ENCODE measurements around the gene ANXA6.

Gene ANXA6

DNA sequence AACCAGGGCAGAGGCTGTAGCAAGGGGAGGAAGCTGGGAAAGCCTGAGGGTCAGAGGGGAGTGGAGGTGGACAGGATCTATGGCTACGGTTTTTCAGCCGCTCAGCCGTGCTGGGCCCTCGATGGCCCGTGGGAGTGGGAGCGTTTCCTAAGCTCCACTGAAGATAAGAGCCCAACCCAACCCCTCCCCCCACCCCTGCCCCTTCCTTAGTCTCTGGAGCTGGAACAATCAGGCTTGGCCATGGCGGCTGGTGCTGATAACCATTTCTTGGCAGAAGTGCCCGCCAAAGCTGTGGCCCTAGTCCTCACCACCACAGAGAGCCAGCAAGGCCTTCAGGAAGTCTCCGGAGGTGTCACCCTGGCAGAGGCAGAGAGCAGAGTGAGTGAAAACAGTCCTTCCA is 56.4 kb downstream of the ANXA6 start:
- H3K4me3 Mint-ChIP-seq = no peak overlapping the region
- peaks cover 81% of the 10 kb centered on the region for H3K36me3 Mint-ChIP-seq (ENCODE audit: low read depth)
- H3K27me3 Mint-ChIP-seq = no peaks in the 10 kb centered on the region
- H3K4me1 Mint-ChIP-seq (ENCODE audit: low read depth) = peaks cover 40% of the 10 kb centered on the region
- peak overlapping the region; percentile 72 for H3K27ac Mint-ChIP-seq
- H3K9me3 Mint-ChIP-seq = no peaks in the 10 kb centered on the region
- DNase-seq = no peak

DNA sequence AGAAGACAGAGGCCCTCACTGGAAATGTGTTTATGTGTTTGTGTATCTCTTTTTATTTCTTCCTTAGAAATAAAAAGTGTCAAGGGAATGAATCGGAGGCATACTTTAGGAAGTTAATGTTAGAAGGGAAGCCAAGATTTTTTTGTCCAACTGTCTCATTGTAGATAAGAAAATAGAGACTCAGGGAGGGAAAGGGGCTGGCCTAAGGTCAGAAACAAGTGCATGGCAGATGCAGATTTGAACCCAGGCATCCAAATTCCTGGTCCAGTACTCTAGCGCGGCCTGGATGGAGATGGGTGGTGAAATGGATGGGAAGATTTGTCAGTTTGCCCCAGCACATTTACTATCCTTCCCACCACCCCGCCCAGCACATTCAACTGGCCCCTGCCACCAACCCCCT is 56.9 kb downstream of the ANXA6 start:
- no peak for DNase-seq
- Mint-ChIP-seq H3K36me3 (ENCODE audit: low read depth) (peaks cover 80% of the 10 kb centered on the region), H3K4me1 (ENCODE audit: low read depth) (peaks cover 45% of the 10 kb centered on the region), H3K27me3 (no peaks in the 10 kb centered on the region), H3K9me3 (no peaks in the 10 kb centered on the region), H3K4me3 (no peak overlapping the region), H3K27ac (peak overlapping the region; percentile 72)

DNA sequence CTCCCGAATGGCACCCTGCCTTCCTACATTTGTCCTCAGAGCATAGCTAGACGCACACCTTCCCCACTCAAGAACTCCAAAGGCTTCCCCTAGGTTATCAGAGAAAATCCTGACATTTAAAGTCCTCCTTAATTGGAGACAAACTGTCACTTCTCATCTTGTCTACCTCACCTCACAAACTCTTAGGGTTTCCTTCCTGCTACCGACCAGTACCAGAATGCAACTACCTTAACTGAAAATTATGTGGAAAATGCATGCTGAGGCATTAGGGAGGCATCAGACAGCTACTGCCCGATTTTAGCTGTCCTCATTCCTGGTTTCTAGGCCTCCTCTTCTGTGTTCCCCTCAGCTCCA is 58.8 kb downstream of the ANXA6 start:
- peaks cover 61% of the 10 kb centered on the region for H3K36me3 Mint-ChIP-seq (ENCODE audit: low read depth)
- no peak for DNase-seq
- no peaks in the 10 kb centered on the region for H3K27me3 Mint-ChIP-seq
- peak overlapping the region; percentile 58 for H3K4me3 Mint-ChIP-seq
- H3K9me3 Mint-ChIP-seq = no peaks in the 10 kb centered on the region
- peaks cover 63% of the 10 kb centered on the region for H3K4me1 Mint-ChIP-seq (ENCODE audit: low read depth)
- peak overlapping the region; percentile 82 for H3K27ac Mint-ChIP-seq

DNA sequence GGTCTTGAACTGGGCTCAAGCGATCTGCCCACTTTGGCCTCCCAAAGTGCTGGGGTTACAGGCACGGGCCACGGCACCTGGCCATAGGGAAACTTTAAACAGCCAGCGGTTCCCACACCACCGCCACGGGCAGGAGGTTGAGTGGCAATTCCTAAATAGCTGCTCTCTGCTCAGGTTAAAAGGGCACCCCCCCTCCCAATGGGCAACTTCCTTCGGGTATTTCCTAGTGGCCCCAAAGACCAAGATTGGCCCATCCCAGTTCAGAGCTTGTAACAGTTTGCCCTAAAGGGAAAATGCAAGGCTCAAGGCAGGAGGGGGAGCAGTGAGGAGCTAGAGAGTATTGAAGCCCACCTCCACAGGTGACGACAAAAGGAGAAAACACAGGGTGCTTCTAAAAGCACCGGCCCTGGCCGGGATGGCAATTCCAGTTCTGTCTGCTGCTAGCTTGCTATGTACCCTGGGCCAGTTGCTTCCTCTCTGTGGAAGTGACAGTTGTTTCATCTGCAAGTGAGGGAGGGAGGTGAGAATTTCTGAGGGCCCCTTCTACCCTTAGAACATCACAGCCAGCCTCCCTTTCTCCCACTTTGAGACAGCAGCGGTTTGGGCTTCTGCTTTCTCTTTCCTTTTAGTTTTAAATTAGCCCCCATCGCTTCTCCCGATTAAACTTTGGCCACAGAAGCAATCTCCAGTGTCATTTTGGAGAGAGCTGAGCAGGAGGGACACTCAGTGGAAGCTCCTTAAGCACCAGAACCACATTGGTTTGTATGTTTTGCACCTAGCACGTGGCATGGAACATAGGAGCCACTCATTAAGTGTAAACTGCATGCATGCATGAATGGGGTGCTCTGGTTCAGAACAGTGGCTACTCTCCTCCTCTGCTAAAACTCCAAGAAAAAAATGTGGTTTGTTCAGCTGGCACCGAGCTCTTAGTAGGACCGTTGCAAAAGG is 59.5 kb downstream of the ANXA6 start:
- Mint-ChIP-seq H3K27me3 (no peaks in the 10 kb centered on the region), H3K9me3 (no peaks in the 10 kb centered on the region), H3K4me1 (ENCODE audit: low read depth) (peaks cover 70% of the 10 kb centered on the region), H3K4me3 (peak overlapping the region; percentile 58), H3K27ac (peak overlapping the region; percentile 82), H3K36me3 (ENCODE audit: low read depth) (peaks cover 55% of the 10 kb centered on the region)
- DNase-seq = peak; percentile 57

DNA sequence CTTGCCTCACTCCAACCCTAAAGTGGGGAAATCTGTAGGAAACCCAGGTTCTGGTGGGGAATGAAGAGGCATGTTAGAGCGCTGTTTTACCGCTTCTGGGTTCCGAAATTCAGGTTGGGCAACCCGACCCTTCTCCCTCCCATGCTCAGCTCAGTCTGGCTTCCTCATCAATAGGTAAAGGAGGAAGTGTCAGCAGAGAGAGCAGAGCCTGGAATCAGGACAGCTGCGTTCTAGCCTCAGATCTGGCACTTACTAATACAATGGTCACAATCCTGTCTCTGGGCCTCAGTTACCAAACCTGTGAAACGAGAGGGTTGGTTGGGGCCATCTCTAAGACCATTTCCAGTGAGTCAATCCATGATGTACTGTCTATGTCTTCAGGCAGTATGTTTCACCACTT is 60.5 kb downstream of the ANXA6 start:
- no peak for DNase-seq
- Mint-ChIP-seq H3K4me3 (no peak overlapping the region), H3K36me3 (ENCODE audit: low read depth) (peaks cover 45% of the 10 kb centered on the region), H3K4me1 (ENCODE audit: low read depth) (peaks cover 76% of the 10 kb centered on the region), H3K27me3 (no peaks in the 10 kb centered on the region), H3K9me3 (no peaks in the 10 kb centered on the region), H3K27ac (peak overlapping the region; percentile 82)

DNA sequence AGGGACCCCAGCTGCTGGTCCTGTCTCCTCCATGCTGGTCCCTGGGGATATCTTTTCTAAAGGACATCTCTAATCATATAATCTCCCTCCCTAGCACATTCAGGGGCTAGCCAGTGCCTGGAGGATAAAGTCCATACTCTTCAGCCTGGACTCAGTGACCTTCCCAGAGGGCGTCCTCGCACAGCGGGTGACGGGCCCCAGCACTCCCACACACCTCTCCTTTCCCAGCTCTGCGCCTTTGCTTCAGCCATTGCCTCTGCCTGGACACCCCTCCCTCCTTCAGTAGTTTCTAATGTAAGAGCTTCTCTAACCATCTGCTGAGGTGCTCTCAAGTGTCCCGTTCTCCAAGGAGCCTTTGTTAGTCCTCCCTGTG is 61.6 kb downstream of the ANXA6 start:
- no peaks in the 10 kb centered on the region for H3K27me3 Mint-ChIP-seq
- no peaks in the 10 kb centered on the region for H3K9me3 Mint-ChIP-seq
- no peak for DNase-seq
- peaks cover 36% of the 10 kb centered on the region for H3K36me3 Mint-ChIP-seq (ENCODE audit: low read depth)
- peak overlapping the region; percentile 86 for H3K27ac Mint-ChIP-seq
- H3K4me3 Mint-ChIP-seq = no peak overlapping the region
- H3K4me1 Mint-ChIP-seq (ENCODE audit: low read depth) = peaks cover 79% of the 10 kb centered on the region

DNA sequence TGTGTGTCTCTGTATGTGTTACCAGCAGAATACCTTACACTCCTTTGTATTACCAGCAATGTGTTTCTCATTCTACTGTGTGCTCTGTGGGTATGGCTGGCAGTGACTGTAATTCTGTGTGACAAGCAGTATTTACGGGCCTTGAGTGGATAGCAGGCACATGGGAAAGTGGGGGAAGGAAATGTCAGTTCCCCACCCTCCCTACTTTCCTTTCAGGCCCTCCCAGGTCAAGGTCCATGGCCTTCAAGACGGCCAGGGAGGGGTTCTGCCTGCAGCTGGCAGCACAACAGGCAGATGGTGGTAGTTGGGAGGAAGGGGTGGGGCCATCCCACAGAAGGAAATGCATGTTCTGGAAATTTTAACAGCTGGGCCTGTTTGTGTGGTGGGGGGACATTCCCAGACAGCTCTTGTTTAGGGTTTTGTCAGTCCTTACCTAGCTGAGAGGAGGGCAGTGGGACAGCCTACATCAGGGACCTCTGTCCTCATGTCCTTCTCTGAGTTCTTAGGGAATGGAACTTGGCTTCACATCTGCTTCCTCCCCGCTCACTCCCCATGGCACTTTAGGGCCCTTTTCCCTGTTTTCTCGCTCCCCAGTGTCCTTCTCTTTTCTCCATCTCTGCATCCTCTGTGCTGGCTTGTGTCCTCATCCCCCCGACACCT is 62.1 kb downstream of the ANXA6 start:
- Mint-ChIP-seq H3K27me3 (no peaks in the 10 kb centered on the region), H3K36me3 (ENCODE audit: low read depth) (peaks cover 31% of the 10 kb centered on the region), H3K4me1 (ENCODE audit: low read depth) (peaks cover 78% of the 10 kb centered on the region), H3K4me3 (no peak overlapping the region), H3K9me3 (no peaks in the 10 kb centered on the region), H3K27ac (peak overlapping the region; percentile 86)
- no peak for DNase-seq

DNA sequence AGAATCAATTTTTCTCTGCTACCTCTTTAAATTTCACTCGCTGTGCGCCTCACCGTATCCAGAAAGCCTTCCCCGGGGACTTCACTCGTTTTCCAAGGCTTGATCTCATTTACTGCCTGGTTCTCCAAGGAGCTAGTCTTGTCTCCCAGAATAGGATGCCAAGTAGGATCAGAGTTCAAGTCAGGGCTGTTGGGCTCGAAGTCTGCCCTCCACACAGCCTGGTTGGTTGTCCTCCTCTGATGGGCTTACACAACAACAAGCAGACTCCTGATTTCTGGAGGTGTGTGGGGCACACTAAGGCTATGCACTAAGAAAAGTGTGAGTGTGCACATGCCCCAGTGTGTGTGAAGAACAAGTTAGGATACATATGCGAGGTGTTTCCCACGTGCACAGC is 62.7 kb downstream of the ANXA6 start:
- H3K4me3 Mint-ChIP-seq = peak overlapping the region; percentile 37
- no peaks in the 10 kb centered on the region for H3K9me3 Mint-ChIP-seq
- peaks cover 24% of the 10 kb centered on the region for H3K36me3 Mint-ChIP-seq (ENCODE audit: low read depth)
- H3K4me1 Mint-ChIP-seq (ENCODE audit: low read depth) = peaks cover 73% of the 10 kb centered on the region
- no peaks in the 10 kb centered on the region for H3K27me3 Mint-ChIP-seq
- peak overlapping the region; percentile 93 for H3K27ac Mint-ChIP-seq
- DNase-seq = no peak

DNA sequence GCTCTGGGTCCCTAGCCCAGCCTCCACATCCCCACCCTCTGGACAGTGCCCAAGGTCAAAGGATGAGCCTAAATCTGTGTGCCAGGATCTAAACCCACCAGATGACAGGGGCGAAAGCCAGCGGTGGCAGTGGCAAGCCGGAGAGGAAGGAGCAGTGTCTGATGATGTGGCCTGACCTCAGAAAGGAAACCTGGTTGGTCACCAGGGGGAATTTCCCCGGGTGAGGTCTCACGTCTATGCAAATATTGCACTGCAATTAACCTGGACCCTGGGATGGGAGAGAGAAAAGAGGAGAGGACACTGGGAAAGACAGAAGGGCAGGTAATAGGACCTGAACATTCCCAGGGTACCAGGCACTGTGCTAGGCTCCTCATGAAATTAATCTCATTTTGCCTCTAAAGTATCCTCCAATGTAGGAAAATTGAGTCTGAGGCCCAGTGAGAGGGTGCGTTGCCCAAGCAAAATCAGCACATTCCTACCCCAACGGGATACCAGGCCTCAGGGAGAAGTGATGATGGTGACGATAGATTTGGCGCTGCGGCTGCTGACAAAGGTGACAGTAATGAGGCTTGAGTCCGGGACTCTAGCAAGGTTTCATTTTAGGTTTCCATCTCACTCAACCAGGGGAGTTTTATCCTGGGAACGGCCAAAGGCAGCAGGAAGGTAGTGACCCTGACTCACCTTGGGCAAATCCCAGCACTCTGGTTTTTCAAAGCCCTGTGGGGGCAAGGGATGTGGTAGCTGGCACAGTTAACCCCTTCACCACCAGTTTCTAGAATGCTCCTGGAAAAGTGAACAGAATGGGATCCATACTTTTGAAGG is 63.3 kb downstream of the ANXA6 start:
- H3K27ac Mint-ChIP-seq = peak overlapping the region; percentile 93
- peak overlapping the region; percentile 59 for H3K4me3 Mint-ChIP-seq
- peaks cover 67% of the 10 kb centered on the region for H3K4me1 Mint-ChIP-seq (ENCODE audit: low read depth)
- no peaks in the 10 kb centered on the region for H3K9me3 Mint-ChIP-seq
- no peaks in the 10 kb centered on the region for H3K27me3 Mint-ChIP-seq
- peaks cover 18% of the 10 kb centered on the region for H3K36me3 Mint-ChIP-seq (ENCODE audit: low read depth)
- peak; percentile 72 for DNase-seq

DNA sequence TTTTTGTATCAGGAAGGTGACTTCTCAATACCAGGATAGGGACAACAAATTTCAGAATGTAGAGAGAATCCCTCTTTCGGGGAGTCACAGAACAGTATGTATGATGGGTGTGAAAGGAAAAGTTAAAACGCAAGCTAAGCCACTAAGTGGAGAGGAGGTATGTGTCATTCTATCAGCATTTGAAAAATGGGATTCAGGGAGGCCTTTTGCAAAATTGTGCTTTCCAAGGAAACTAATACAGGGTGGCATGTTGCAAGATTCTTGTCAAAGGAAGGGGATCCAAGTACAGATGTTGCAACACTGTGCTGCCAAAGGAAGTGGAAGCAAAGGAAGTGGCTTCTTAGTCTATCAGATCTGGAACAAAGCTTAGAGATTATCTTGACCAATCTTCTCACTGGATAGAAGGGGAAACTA is 64.1 kb downstream of the ANXA6 start:
- no peak for DNase-seq
- H3K36me3 Mint-ChIP-seq (ENCODE audit: low read depth) = peaks cover 12% of the 10 kb centered on the region
- H3K27ac Mint-ChIP-seq = peak overlapping the region; percentile 93
- H3K9me3 Mint-ChIP-seq = no peaks in the 10 kb centered on the region
- no peaks in the 10 kb centered on the region for H3K27me3 Mint-ChIP-seq
- peaks cover 62% of the 10 kb centered on the region for H3K4me1 Mint-ChIP-seq (ENCODE audit: low read depth)
- peak overlapping the region; percentile 59 for H3K4me3 Mint-ChIP-seq

DNA sequence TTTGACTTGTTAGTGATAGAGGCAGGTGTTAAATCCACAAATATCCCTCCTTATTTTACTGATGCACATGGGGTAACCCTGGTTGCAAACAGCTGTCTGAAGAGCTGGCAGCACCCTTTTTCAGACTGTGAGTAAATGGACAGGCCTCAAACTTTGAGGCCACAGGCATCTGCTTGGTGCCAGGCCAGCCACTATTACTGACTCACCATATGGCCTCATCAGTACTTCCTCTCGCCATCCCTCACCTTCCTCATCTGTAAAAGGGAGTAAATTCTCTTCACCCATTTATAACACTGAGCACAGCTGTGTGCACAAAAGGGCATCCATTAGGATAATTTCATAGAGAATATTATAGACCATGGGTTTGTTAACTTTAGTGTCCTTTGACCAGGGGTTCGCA is 64.8 kb downstream of the ANXA6 start:
- DNase-seq = no peak
- Mint-ChIP-seq H3K36me3 (ENCODE audit: low read depth) (peaks cover 12% of the 10 kb centered on the region), H3K27ac (peak overlapping the region; percentile 16), H3K4me3 (no peak overlapping the region), H3K4me1 (ENCODE audit: low read depth) (peaks cover 57% of the 10 kb centered on the region), H3K9me3 (no peaks in the 10 kb centered on the region), H3K27me3 (no peaks in the 10 kb centered on the region)

DNA sequence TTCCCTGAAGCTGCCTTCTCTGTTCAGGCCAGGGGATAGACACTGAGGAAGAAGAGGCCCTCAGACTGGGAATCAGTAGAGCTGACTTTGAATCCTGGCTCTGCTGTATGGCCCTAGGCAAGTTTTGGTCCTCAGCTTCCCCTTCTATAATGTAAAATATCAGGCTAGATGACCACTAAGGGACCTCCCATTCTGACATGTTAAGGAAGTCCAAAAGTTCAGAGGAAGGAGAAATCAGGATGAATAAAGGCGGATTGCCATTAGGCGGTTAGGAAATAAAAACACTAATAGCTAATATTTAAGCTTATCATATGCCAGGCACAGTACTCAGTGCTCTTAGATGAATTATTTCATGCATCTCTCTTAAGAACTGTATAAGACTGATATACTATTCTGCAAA is 67.9 kb downstream of the ANXA6 start:
- Mint-ChIP-seq H3K27me3 (no peaks in the 10 kb centered on the region), H3K36me3 (ENCODE audit: low read depth) (peaks cover 12% of the 10 kb centered on the region), H3K27ac (no peak overlapping the region), H3K4me3 (no peak overlapping the region), H3K9me3 (no peaks in the 10 kb centered on the region), H3K4me1 (ENCODE audit: low read depth) (peaks cover 59% of the 10 kb centered on the region)
- no peak for DNase-seq

DNA sequence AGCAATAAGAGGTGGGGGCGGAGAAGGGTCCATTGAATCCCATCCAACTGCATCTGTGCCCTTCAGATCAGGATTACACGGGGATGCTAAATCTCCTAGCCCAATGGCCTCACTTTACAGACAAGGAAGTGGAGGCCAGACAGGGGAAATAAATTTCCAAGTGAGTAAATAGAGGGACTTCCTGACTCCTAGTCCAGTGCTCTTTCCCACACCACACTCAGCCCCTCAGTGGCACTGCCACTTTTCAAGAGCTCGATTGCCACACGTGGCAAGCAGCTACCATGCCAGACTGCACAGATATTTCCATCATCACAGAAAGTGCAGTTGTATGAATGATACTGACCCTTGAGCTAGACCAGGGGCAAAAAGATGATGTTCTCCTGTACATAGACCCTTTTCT is 68.6 kb downstream of the ANXA6 start:
- no peak overlapping the region for H3K4me3 Mint-ChIP-seq
- no peak for DNase-seq
- H3K4me1 Mint-ChIP-seq (ENCODE audit: low read depth) = peaks cover 58% of the 10 kb centered on the region
- no peaks in the 10 kb centered on the region for H3K9me3 Mint-ChIP-seq
- H3K27me3 Mint-ChIP-seq = no peaks in the 10 kb centered on the region
- no peak overlapping the region for H3K27ac Mint-ChIP-seq
- peaks cover 14% of the 10 kb centered on the region for H3K36me3 Mint-ChIP-seq (ENCODE audit: low read depth)

DNA sequence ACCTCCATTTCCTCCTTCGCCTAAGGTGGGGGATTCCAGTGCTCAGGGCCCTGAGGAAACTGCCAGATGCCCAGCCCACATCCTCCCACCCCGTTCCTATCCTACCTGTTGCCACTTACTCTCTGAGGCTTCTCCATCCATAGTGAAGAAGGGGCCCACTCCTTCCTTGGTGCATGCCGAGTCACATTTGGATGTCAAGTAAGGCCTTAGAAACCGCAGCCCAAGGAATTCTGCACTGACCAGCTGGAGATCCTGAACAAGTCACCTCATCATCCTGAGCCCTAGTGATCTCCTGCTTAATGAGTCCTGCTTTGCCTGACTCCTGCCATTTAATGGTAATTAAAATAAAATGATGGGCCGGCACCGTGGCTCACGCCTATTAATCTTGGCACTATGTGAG is 70.1 kb downstream of the ANXA6 start:
- H3K4me1 Mint-ChIP-seq (ENCODE audit: low read depth) = peaks cover 58% of the 10 kb centered on the region
- no peak for DNase-seq
- H3K36me3 Mint-ChIP-seq (ENCODE audit: low read depth) = peaks cover 22% of the 10 kb centered on the region
- no peaks in the 10 kb centered on the region for H3K9me3 Mint-ChIP-seq
- H3K27ac Mint-ChIP-seq = peak overlapping the region; percentile 80
- peak overlapping the region; percentile 81 for H3K4me3 Mint-ChIP-seq
- no peaks in the 10 kb centered on the region for H3K27me3 Mint-ChIP-seq
